Loucy (cell line): Measurements from ENCODE around the gene DSE.

Source experiments
- H2AFZ ChIP-seq: fragments of 200-600 bp; sonication (generic); 2 replicates; pipeline ENCODE4 v1.6.0; 2016; ENCODE audit warnings: antibody characterized with exemption, mild to moderate bottlenecking, low read length, moderate library complexity
- H3F3A ChIP-seq: fragments of 200-600 bp; 2 replicates; pipeline ENCODE4 v1.6.0; 2016; ENCODE audit warnings: antibody characterized with exemption, low read depth, mild to moderate bottlenecking
- H3K27me3 ChIP-seq: fragments of 200-600 bp; sonication (generic); 2 replicates; pipeline ENCODE4 v1.6.1; 2014; ENCODE audit warnings: low read length, mild to moderate bottlenecking; ENCODE audit not compliant: insufficient read depth, poor library complexity, severe bottlenecking
- H3K36me3 ChIP-seq: fragments of 200-600 bp; sonication (generic); 2 replicates; pipeline ENCODE4 v1.6.1; 2016; ENCODE audit warnings: low read length; ENCODE audit not compliant: insufficient read depth
- H3K4me1 ChIP-seq: fragments of 200-600 bp; sonication (generic); 2 replicates; pipeline ENCODE4 v1.5.1; 2014; ENCODE audit warnings: low read length, mild to moderate bottlenecking; ENCODE audit not compliant: insufficient read depth, poor library complexity, severe bottlenecking
- H3K4me2 ChIP-seq: fragments of 200-600 bp; sonication (generic); 2 replicates; pipeline ENCODE4 v1.6.0; 2014; ENCODE audit warnings: antibody characterized with exemption, low read length, low read depth, mild to moderate bottlenecking; ENCODE audit not compliant: poor library complexity, severe bottlenecking
- H3K4me3 ChIP-seq: fragments of 200-600 bp; sonication (generic); 2 replicates; pipeline ENCODE4 v1.5.1; 2014; ENCODE audit warnings: low read length, mild to moderate bottlenecking, mixed read lengths; ENCODE audit not compliant: poor library complexity, severe bottlenecking
- H3K79me2 ChIP-seq: fragments of 200-600 bp; sonication (generic); 2 replicates; pipeline ENCODE4 v1.6.1; 2014; ENCODE audit warnings: low read length; ENCODE audit not compliant: insufficient read depth
- H3K9ac ChIP-seq: fragments of 200-600 bp; sonication (generic); 2 replicates; pipeline ENCODE4 v1.6.0; 2014; ENCODE audit warnings: mild to moderate bottlenecking, low read depth, low read length, moderate library complexity; ENCODE audit not compliant: poor library complexity, severe bottlenecking
- H3K9me2 ChIP-seq: fragments of 200-600 bp; sonication (generic); replicated peaks from 2 replicates; pipeline ENCODE4 v1.6.1; 2016; ENCODE audit warnings: low read depth, low read length, mixed read lengths
- H3K9me3 ChIP-seq: fragments of 200-600 bp; sonication (generic); 2 replicates; pipeline ENCODE4 v1.6.1; 2014; ENCODE audit warnings: mild to moderate bottlenecking, antibody characterized with exemption, low read length, low read depth; ENCODE audit not compliant: insufficient read depth
- H4K20me1 ChIP-seq: fragments of 200-600 bp; sonication (generic); 2 replicates; pipeline ENCODE4 v1.6.0; 2014; ENCODE audit warnings: antibody characterized with exemption, low read length, mild to moderate bottlenecking; ENCODE audit not compliant: insufficient read depth, poor library complexity, severe bottlenecking
- CTCF ChIP-seq: fragments of 200-600 bp; sonication (generic); conservative IDR thresholded peaks from 2 replicates; pipeline ENCODE4 v1.5.1; 2014; ENCODE audit warnings: mild to moderate bottlenecking, antibody characterized with exemption, low read length
- EZH2phosphoT487 ChIP-seq: fragments of 200-600 bp; IDR thresholded peaks from 2 replicates; pipeline ENCODE4 v1.6.1; 2018; ENCODE audit warnings: antibody characterized with exemption, mild to moderate bottlenecking, moderate library complexity, borderline replicate concordance

DSE gene

GRCh38 chr6:116475141-116475540 is 104.4 kb downstream of the DSE start:
- Histone ChIP-seq H3K4me2 (peak overlapping the region; percentile 50), H3K79me2 (no peaks in the 10 kb centered on the region), H3K9me3 (no peaks in the 10 kb centered on the region), H3F3A (no peaks in the 10 kb centered on the region), H3K4me3 (peak overlapping the region; percentile 36), H3K9me2 (no peaks in the 10 kb centered on the region), H2AFZ (peak overlapping the region; percentile 34; the same call in 1 of the 2 replicates), H3K4me1 (peaks cover 29% of the 10 kb centered on the region), H4K20me1 (no peaks in the 10 kb centered on the region), H3K27me3 (no peaks in the 10 kb centered on the region), H3K9ac (peak overlapping the region; percentile 31), H3K36me3 (no peaks in the 10 kb centered on the region)
- TF ChIP-seq CTCF (no peak), EZH2phosphoT487 (no peak)

- Histone ChIP-seq H3F3A (no peaks in the 10 kb centered on the region), H3K36me3 (no peaks in the 10 kb centered on the region), H3K9me3 (no peaks in the 10 kb centered on the region), H3K9ac (peak overlapping the region; percentile 31), H3K27me3 (no peaks in the 10 kb centered on the region), H2AFZ (peak overlapping the region; percentile 50; the same call in 1 of the 2 replicates), H3K9me2 (no peaks in the 10 kb centered on the region), H3K4me1 (peaks cover 32% of the 10 kb centered on the region), H3K79me2 (no peaks in the 10 kb centered on the region), H3K4me2 (peak overlapping the region; percentile 50), H4K20me1 (no peaks in the 10 kb centered on the region), H3K4me3 (peak overlapping the region; percentile 36)
- no peak for TF ChIP-seq CTCF
- TF ChIP-seq EZH2phosphoT487: no peak
These were observed 105.4 kb downstream of the DSE start for GRCh38 chr6:116476002-116476678.

GRCh38 chr6:116482780-116483179 is 112.0 kb downstream of the DSE start:
- H3K27me3 ChIP-seq: no peaks in the 10 kb centered on the region
- H3K4me3 ChIP-seq: no peak overlapping the region
- no peaks in the 10 kb centered on the region for H3K79me2 ChIP-seq
- H3K36me3 ChIP-seq: no peaks in the 10 kb centered on the region
- no peaks in the 10 kb centered on the region for H3F3A ChIP-seq
- H3K4me2 ChIP-seq: no peak overlapping the region
- no peak overlapping the region for H2AFZ ChIP-seq
- TF ChIP-seq EZH2phosphoT487 (no peak), CTCF (no peak)
- H3K9ac ChIP-seq: no peak overlapping the region
- no peaks in the 10 kb centered on the region for H4K20me1 ChIP-seq
- peaks cover 8% of the 10 kb centered on the region for H3K4me1 ChIP-seq
- H3K9me2 ChIP-seq: no peaks in the 10 kb centered on the region
- no peaks in the 10 kb centered on the region for H3K9me3 ChIP-seq
